HUES48 (cell line): ENCODE measurements around the gene PCLO.

Source experiments
- H3K27ac ChIP-seq: one replicate; pipeline ENCODE4 v1.7.0; 2013; ENCODE audit warnings: low read depth, low read length, inconsistent platforms
- H3K27me3 ChIP-seq: 2 replicates; pipeline ENCODE4 v1.6.1; 2013; ENCODE audit warnings: mild to moderate bottlenecking, low read length; ENCODE audit not compliant: control insufficient read depth, insufficient read depth
- H3K36me3 ChIP-seq: 2 replicates; pipeline ENCODE4 v1.6.1; 2013; ENCODE audit warnings: low read length; ENCODE audit not compliant: control insufficient read depth, insufficient read depth
- H3K4me1 ChIP-seq: 2 replicates; pipeline ENCODE4 v1.6.1; 2013; ENCODE audit warnings: mild to moderate bottlenecking, low read length; ENCODE audit not compliant: control insufficient read depth, insufficient read depth
- H3K4me3 ChIP-seq: 2 replicates; pipeline ENCODE4 v1.5.1; 2013; ENCODE audit warnings: mild to moderate bottlenecking, low read depth, low read length
- H3K9ac ChIP-seq: 2 replicates; pipeline ENCODE4 v1.6.1; 2013; ENCODE audit warnings: mild to moderate bottlenecking, low read depth, low read length, moderate library complexity
- H3K9me3 ChIP-seq: 2 replicates; pipeline ENCODE4 v1.6.1; 2013; ENCODE audit warnings: low read length; ENCODE audit not compliant: control insufficient read depth, insufficient read depth

The PCLO gene

GRCh38 chr7:82705517-82706260 is 457.0 kb downstream of the PCLO start:
- H3K4me3 ChIP-seq: no peak overlapping the region
- no peaks in the 10 kb centered on the region for H3K27me3 ChIP-seq
- H3K4me1 ChIP-seq: peaks cover 26% of the 10 kb centered on the region; the same call in 1 of the 2 replicates
- H3K9ac ChIP-seq: no peak overlapping the region
- no peaks in the 10 kb centered on the region for H3K36me3 ChIP-seq
- H3K9me3 ChIP-seq: no peaks in the 10 kb centered on the region
- H3K27ac ChIP-seq: no peak overlapping the region

- peaks cover 29% of the 10 kb centered on the region; the same call in 1 of the 2 replicates for H3K4me1 ChIP-seq
- no peaks in the 10 kb centered on the region for H3K36me3 ChIP-seq
- no peak overlapping the region for H3K27ac ChIP-seq
- no peaks in the 10 kb centered on the region for H3K9me3 ChIP-seq
- H3K27me3 ChIP-seq: no peaks in the 10 kb centered on the region
- no peak overlapping the region for H3K4me3 ChIP-seq
- H3K9ac ChIP-seq: no peak overlapping the region
Observed at GRCh38 chr7:82704121-82704520, 458.6 kb downstream of the PCLO start.
